OCI-LY1 (cell line): Measurements from ENCODE around the gene SLC46A3.

Experiments used
- CTCF ChIP-seq: fragments of 200-600 bp; sonication (generic), shearing (Covaris generic); IDR thresholded peaks from 2 replicates; pipeline ENCODE4 v1.5.1; 2017; ENCODE audit warnings: mild to moderate bottlenecking, antibody characterized with exemption, low read length, moderate library complexity, mixed read lengths
- EZH2 ChIP-seq: fragments of 200-600 bp; sonication (generic), shearing (Covaris generic); IDR thresholded peaks from 2 replicates; pipeline ENCODE4 v1.8.0; 2017; ENCODE audit warnings: borderline replicate concordance, mixed run types, mild to moderate bottlenecking, antibody characterized with exemption, low read length, moderate library complexity, mixed read lengths

GRCh38 chr13:28747851-28748250 is 29.1 kb upstream of the SLC46A3 start:
- TF ChIP-seq CTCF: no peak
- no peak for TF ChIP-seq EZH2
